EL (cell line): Measurements from ENCODE around the gene KBTBD8.

Experiments used
- DNase-seq: peaks from one replicate; pipeline ENCODE4 v3.0.0-alpha.2; 2016

Gene KBTBD8

DNA sequence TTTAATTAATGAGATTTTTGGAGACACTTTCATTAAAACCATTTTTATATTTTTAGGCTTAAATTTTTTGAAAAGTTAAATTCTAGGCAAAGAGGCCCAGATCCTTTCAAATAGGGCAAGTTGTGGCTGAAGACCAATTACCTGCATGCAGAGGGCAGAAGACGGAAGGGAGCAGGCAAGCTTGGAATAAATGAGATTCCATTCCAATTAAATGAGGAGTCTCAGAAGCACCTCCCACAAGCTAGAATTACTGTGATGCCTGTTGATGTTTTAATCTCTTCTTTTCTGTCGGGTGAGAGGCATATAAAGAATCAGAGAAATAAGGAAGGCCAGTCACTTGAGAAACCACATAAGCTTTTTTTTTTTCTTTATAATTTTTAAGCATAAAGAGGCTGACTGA is 46.8 kb downstream of the KBTBD8 start:
- no peak for DNase-seq

DNA sequence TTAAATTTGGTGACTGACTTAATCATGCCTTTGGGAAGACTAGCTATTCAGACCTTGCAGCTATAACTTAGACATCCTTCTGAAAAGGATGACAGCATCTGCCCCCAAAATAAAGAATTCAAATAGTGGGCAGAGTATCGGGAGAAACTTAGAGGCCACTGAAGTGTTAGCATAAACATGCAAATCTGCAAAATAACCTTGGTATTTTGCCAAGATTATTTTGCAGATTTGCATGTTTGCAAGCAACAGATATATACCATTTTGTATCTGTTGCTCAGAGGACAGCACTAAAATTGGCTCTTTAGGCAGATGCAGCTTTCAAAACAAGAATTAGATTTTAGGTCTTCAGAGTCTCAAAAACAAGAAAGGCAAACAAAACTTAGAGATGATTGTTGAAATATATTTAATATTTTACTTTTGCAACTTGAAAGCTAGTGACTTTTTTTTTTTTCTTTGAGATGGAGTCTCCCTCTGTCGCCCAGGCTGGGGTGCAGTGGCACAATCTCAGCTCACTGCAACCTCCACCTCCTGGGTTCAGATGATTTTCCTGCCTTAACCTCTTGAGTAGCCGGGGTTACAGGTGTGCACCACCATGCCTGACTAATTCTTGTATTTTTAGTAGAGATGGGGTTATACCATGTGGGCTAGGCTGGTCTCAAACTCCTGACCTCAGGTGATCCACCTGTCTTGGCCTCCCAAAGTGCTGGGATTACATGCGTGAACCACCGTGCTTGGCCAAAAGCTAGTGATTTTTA is 47.8 kb downstream of the KBTBD8 start:
- DNase-seq, result no peak

DNA sequence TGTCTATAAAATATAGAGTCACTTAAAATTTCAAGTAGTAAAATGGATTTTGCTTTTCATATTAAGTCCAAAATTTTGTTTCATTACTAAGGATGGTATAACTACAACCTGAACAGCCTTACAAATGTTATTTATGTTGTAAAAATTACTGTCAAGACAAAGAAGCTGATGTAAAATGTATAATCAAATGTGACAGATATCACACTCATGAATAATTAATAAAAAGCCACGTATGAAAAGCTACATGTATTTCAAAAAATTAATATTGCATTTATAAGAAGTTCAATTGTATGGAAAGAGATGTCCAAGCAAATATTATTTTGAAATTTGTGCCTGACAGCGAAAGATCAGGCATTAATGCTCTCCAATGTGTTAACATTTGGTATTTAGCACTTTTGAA is 48.9 kb downstream of the KBTBD8 start:
- DNase-seq, result no peak

DNA sequence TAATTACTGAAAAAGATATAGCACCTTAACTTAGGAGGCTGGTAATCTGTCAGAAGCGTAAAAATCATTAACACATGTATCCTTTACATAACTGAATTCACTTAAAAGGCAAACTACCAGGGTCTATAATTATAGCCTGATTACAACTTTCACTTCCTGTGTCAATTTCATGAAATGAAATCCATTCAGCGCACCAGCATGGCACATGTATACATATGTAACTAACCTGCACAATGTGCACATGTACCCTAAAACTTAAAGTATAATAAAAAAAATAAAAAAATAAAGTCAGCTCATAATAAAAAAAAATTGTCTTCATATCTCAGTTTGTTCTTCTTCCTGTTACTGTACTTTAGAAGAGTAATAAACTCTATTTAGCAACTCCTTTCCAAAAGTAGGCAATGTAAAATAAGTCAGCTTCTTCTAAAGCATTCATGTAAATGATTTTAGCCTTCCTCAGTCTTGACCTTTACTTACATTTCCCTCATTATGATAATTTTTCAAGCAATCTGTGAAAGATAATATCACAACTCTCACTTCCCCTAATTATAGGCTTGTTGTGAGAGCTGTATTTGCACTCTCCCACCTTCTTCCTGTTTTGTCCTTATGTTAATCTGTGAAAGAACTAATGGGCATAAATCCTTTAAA is 50.1 kb downstream of the KBTBD8 start:
- DNase-seq, result no peak

DNA sequence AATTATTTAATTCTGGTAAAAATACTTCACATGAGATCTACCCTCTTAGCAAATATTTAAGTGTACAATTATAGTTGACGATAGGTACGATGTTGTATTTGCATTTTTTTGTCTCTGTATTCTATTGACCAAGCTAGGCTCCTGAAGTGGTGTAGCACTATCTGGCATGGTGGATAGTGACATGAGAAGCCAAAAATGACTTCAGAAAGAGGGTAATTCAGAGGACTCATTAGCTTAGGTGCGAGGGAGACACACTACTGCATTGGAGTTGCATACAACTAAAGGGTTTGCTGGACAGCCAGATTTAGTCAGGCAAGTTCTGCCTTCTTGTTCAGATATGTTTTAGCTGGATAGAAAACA is 50.6 kb downstream of the KBTBD8 start:
- no peak for DNase-seq

DNA sequence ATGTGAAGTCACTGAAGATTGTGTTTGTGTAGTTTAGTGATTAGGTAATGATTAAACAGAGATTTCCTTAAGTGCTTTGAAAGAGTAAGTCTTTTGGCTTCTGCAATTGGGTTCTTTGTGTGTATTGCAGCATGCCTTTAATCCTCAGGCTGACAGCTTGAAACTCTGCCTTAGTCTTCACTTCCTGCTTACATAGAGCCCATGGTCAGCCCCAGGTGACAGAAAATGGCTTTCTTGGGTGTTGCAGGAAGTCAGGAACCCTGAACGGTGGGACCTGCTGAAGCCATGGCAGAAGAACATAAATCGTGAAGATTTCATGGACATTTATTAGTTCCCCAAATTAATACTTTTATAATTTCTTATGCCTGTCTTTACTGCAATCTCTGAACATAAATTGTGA is 61.3 kb downstream of the KBTBD8 start:
- DNase-seq, result no peak
